T-helper 17 cell (primary cell): Measurements from ENCODE around the gene SEMA7A. TPM values are rescaled to one million over a fixed set of nuclear protein-coding genes. Genes with fewer than 3 reads are reported as not detected.
A peak's percentile ranks its signal among the peaks of the same experiment; 100 is the strongest.

ENCODE experiments used
- ATAC-seq: fragments of 150-1000 bp; cut with Tn5 transposase; 2 replicates; pipeline ENCODE4 v1.10.0; 2021; ENCODE audit warnings: mild to moderate bottlenecking, moderate library complexity
- DNase-seq, 3 donors: peaks; one replicate each; pipeline versions ENCODE4 v3.0.0 to v3.0.0-alpha.2; 2020 to 2021
- H3K9me3 ChIP-seq: one replicate; pipeline ENCODE4 v1.7.0; 2013; ENCODE audit warnings: low read length, mild to moderate bottlenecking; ENCODE audit not compliant: control insufficient read depth, poor library complexity, severe bottlenecking
- H3K27ac Mint-ChIP-seq: one replicate; pipeline ENCODE4 v1.8.0; 2022; ENCODE audit warnings: mild to moderate bottlenecking, moderate library complexity, mixed read lengths
- H3K27me3 Mint-ChIP-seq: one replicate; pipeline ENCODE4 v1.8.0; 2022; ENCODE audit warnings: mixed read lengths
- H3K36me3 Mint-ChIP-seq: one replicate; pipeline ENCODE4 v1.8.0; 2022; ENCODE audit warnings: low read depth, mixed read lengths
- H3K4me1 Mint-ChIP-seq: one replicate; pipeline ENCODE4 v1.8.0; 2022; ENCODE audit warnings: mild to moderate bottlenecking, mixed read lengths
- H3K4me3 Mint-ChIP-seq: one replicate; pipeline ENCODE4 v1.8.0; 2022; ENCODE audit warnings: mild to moderate bottlenecking, moderate library complexity, mixed read lengths
- total RNA-seq, 4 donors: library from RNA in 2 of 4; stranded (reverse) in 2 of 4; gene quantifications; one replicate each; pipeline ENCODE4 v1.2.3 and lab custom pipeline; 2022 to 2026

The SEMA7A gene
- total RNA-seq, 2 donors from 2014 or later, result 2.2 to 3.6 TPM

GRCh38 chr15:74444106-74445062, 10.6 kb upstream of the SEMA7A start:
- no peaks in the 10 kb centered on the region for H3K27me3 Mint-ChIP-seq
- ATAC-seq (no peak), DNase-seq (no peak)
- no peak overlapping the region for H3K27ac Mint-ChIP-seq
- peaks cover 12% of the 10 kb centered on the region for H3K4me1 Mint-ChIP-seq
- H3K36me3 Mint-ChIP-seq, result peaks cover 7% of the 10 kb centered on the region
- no peaks in the 10 kb centered on the region for H3K9me3 ChIP-seq
- H3K4me3 Mint-ChIP-seq, result no peak overlapping the region

- ATAC-seq, result no peak
- Mint-ChIP-seq H3K4me1 (peaks cover 16% of the 10 kb centered on the region), H3K27ac (no peak overlapping the region)
Measured at GRCh38 chr15:74443100-74443909, 9.5 kb upstream of the SEMA7A start.

GRCh38 chr15:74442604-74443003, 8.8 kb upstream of the SEMA7A start:
- H3K27me3 Mint-ChIP-seq, result no peaks in the 10 kb centered on the region
- peak overlapping the region; percentile 27 for H3K27ac Mint-ChIP-seq
- no peaks in the 10 kb centered on the region for H3K9me3 ChIP-seq
- peaks cover 16% of the 10 kb centered on the region for H3K4me1 Mint-ChIP-seq
- no peak for DNase-seq
- peaks cover 4% of the 10 kb centered on the region for H3K36me3 Mint-ChIP-seq
- ATAC-seq, result no peak
- no peak overlapping the region for H3K4me3 Mint-ChIP-seq

More at GRCh38 chr15:74443100-74443909, 9.5 kb upstream of the SEMA7A start:
- no peak overlapping the region for H3K4me3 Mint-ChIP-seq
- no peaks in the 10 kb centered on the region for H3K9me3 ChIP-seq
- H3K27me3 Mint-ChIP-seq, result no peaks in the 10 kb centered on the region
- DNase-seq, result no peak
- H3K36me3 Mint-ChIP-seq, result peaks cover 4% of the 10 kb centered on the region

- no peak for DNase-seq
- Mint-ChIP-seq H3K36me3 (peaks cover 4% of the 10 kb centered on the region), H3K27ac (peak overlapping the region; percentile 27), H3K27me3 (no peaks in the 10 kb centered on the region), H3K4me3 (no peak overlapping the region), H3K4me1 (peaks cover 16% of the 10 kb centered on the region)
- no peaks in the 10 kb centered on the region for H3K9me3 ChIP-seq
- no peak for ATAC-seq
Measured at GRCh38 chr15:74442063-74442462, 8.3 kb upstream of the SEMA7A start.

- Mint-ChIP-seq H3K27me3 (no peaks in the 10 kb centered on the region), H3K27ac (no peak overlapping the region), H3K36me3 (peaks cover 2% of the 10 kb centered on the region), H3K4me3 (no peak overlapping the region), H3K4me1 (peaks cover 16% of the 10 kb centered on the region)
- DNase-seq (no peak), ATAC-seq (no peak)
- no peaks in the 10 kb centered on the region for H3K9me3 ChIP-seq
Measured at GRCh38 chr15:74441248-74441941, 7.6 kb upstream of the SEMA7A start.

GRCh38 chr15:74438721-74439316, 5.1 kb upstream of the SEMA7A start:
- no peaks in the 10 kb centered on the region for H3K9me3 ChIP-seq
- H3K27me3 Mint-ChIP-seq, result no peaks in the 10 kb centered on the region
- H3K36me3 Mint-ChIP-seq, result no peaks in the 10 kb centered on the region
- peaks cover 23% of the 10 kb centered on the region for H3K4me1 Mint-ChIP-seq
- no peak overlapping the region for H3K4me3 Mint-ChIP-seq
- DNase-seq (peak; percentile 53 to 62 (median 56)), ATAC-seq (peak; percentile 75)
- H3K27ac Mint-ChIP-seq, result peak overlapping the region; percentile 60

- ATAC-seq (no peak), DNase-seq (no peak)
- Mint-ChIP-seq H3K36me3 (no peaks in the 10 kb centered on the region), H3K27me3 (no peaks in the 10 kb centered on the region), H3K4me3 (no peak overlapping the region), H3K27ac (peak overlapping the region; percentile 60), H3K4me1 (peaks cover 21% of the 10 kb centered on the region)
- no peaks in the 10 kb centered on the region for H3K9me3 ChIP-seq
Measured at GRCh38 chr15:74438206-74438605, 4.4 kb upstream of the SEMA7A start.

GRCh38 chr15:74434263-74435136, 742 bp upstream of the SEMA7A start:
- Mint-ChIP-seq H3K36me3 (no peaks in the 10 kb centered on the region), H3K4me1 (peaks cover 18% of the 10 kb centered on the region), H3K27ac (no peak overlapping the region), H3K27me3 (no peaks in the 10 kb centered on the region), H3K4me3 (peak overlapping the region; percentile 85)
- ATAC-seq (no peak), DNase-seq (no peak)
- no peaks in the 10 kb centered on the region for H3K9me3 ChIP-seq

GRCh38 chr15:74432968-74433591, 678 bp downstream of the SEMA7A start:
- no peak for ATAC-seq
- Mint-ChIP-seq H3K4me1 (peaks cover 13% of the 10 kb centered on the region), H3K27me3 (no peaks in the 10 kb centered on the region), H3K36me3 (no peaks in the 10 kb centered on the region), H3K4me3 (peak overlapping the region; percentile 65), H3K27ac (no peak overlapping the region)
- no peak for DNase-seq
- H3K9me3 ChIP-seq, result no peaks in the 10 kb centered on the region

- Mint-ChIP-seq H3K4me1 (peaks cover 13% of the 10 kb centered on the region), H3K36me3 (no peaks in the 10 kb centered on the region), H3K27ac (no peak overlapping the region), H3K4me3 (peak overlapping the region; percentile 65), H3K27me3 (no peaks in the 10 kb centered on the region)
- ATAC-seq, result no peak
- no peak for DNase-seq
- no peaks in the 10 kb centered on the region for H3K9me3 ChIP-seq
Measured at GRCh38 chr15:74432271-74432967, 1.3 kb downstream of the SEMA7A start.

- H3K9me3 ChIP-seq, result no peaks in the 10 kb centered on the region
- H3K4me1 Mint-ChIP-seq, result peaks cover 16% of the 10 kb centered on the region
- peak overlapping the region; percentile 65 for H3K4me3 Mint-ChIP-seq
- H3K36me3 Mint-ChIP-seq, result no peaks in the 10 kb centered on the region
- DNase-seq (no peak), ATAC-seq (no peak)
- H3K27ac Mint-ChIP-seq, result no peak overlapping the region
- no peaks in the 10 kb centered on the region for H3K27me3 Mint-ChIP-seq
Measured at GRCh38 chr15:74431645-74432044, 2.1 kb downstream of the SEMA7A start.
